ENCODE measurements around the gene ZNF425. TPM values are rescaled to one million over a fixed set of nuclear protein-coding genes. Genes with fewer than 3 reads are reported as not detected.
A peak's percentile ranks its signal among the peaks of the same experiment; 100 is the strongest.

The ZNF425 gene
- total RNA-seq: under 1 TPM; 0.87 to 0.98 TPM

DNA sequence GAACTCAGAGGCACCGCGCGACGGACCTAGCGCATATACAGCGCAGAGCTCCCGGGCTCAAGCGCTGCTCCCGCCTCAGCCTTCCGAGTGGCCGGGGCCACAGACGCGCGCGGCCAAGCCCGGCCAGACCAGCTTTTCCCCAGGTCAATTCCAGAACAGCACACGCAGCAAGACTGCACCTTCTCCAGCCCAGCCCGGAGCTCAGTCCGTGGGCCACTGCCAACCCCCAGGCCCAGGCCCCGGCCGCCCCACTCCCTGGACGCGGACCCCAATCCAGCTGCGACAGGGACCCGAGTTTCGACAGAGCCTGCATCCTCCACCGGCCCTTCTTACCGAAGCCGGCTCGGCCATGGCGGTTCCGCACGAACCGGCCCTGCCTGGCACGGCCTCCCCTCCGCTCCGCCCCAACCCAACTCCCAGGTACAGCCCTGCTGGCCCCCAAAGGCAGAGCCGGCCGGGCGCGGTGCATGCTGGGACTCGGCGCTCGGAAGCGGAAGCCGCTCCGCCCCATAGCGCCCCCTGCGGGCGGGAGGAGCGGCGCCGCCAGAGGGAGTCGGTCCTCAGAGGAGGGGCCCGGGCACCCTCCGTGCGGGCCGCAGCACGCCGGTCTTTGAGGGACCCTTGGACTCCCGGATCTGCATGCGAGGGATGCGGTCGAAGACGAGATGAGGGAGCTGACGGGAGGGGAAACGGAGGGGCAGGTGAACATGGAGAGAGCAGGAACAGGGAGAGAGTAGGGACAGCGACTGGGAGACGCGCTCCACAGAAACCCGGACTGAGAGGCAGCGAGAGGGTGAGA lies at the start of gene ZNF425:
TSS of gene ZNF425 (minus strand) at position 462 of the 799 bp plus-strand sequence. CDS start at position 351, 111 bp downstream.
- peak within 1 kb of the TSS; percentile 100 for H3K27ac Mint-ChIP-seq
- DNase-seq: peak; percentile 98
- peaks cover 44% of the 10 kb centered on the region for H3K36me3 Mint-ChIP-seq
- peaks cover 18% of the 10 kb centered on the region for H3K4me1 Mint-ChIP-seq
- H3K27me3 Mint-ChIP-seq: peaks cover 3% of the 10 kb centered on the region
- peaks cover 5% of the 10 kb centered on the region for H3K9me3 Mint-ChIP-seq
- H3K4me3 Mint-ChIP-seq: peak within 1 kb of the TSS; percentile 100

- H3K27me3 Mint-ChIP-seq: no peaks in the 10 kb centered on the region
- H3K4me3 Mint-ChIP-seq: no peak overlapping the region
- no peak overlapping the region for H3K27ac Mint-ChIP-seq
- DNase-seq: no peak
- no peaks in the 10 kb centered on the region for H3K9me3 Mint-ChIP-seq
- peaks cover 16% of the 10 kb centered on the region for H3K36me3 Mint-ChIP-seq
- H3K4me1 Mint-ChIP-seq: no peaks in the 10 kb centered on the region
These were observed 49.0 kb upstream of the ZNF425 start for GRCh38 chr7:149175150-149175549.

GRCh38 chr7:149172534-149172920 lies 46.4 kb upstream of the ZNF425 start:
- no peak for DNase-seq
- Mint-ChIP-seq H3K27me3 (no peaks in the 10 kb centered on the region), H3K4me1 (no peaks in the 10 kb centered on the region), H3K4me3 (no peak overlapping the region), H3K27ac (peak overlapping the region; percentile 42), H3K36me3 (peaks cover 4% of the 10 kb centered on the region), H3K9me3 (no peaks in the 10 kb centered on the region)

GRCh38 chr7:149171892-149172533 lies 45.9 kb upstream of the ZNF425 start:
- H3K9me3 Mint-ChIP-seq: no peaks in the 10 kb centered on the region
- no peak overlapping the region for H3K4me3 Mint-ChIP-seq
- no peaks in the 10 kb centered on the region for H3K4me1 Mint-ChIP-seq
- no peaks in the 10 kb centered on the region for H3K27me3 Mint-ChIP-seq
- H3K36me3 Mint-ChIP-seq: no peaks in the 10 kb centered on the region
- H3K27ac Mint-ChIP-seq: peak overlapping the region; percentile 42
- DNase-seq: no peak

DNA sequence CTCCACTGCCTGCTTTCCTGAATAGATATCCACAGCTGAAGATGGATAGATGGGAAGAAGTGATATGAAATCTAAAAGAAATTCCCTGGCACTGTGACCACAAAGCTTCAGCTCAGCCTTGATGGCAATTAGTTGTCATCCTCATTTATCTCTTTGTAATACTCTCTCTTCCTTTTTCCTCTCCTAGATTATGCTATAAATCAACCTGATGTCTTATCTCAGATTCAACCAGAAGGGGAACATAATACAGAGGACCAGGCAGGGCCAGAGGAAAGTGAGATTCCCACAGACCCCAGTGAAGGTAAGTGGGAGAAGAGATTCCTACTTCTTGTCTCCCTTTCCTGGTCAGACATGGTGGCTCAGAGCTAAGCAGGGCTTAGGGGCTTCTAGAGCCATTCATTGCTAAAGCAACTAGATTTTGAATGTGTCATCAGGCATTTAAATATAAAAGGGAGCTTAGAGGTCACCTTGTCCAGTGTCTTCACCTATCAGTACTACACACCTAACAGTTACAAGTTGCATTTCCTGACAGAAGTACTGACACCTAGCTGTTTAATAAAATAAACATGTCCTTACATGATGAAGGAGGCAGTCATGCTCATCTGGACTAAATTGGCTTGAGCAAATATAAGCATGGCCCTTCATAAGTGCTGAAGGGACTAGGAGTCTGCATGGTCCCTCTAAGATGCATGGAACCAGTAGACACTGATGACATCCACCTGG lies 40.7 kb upstream of the ZNF425 start:
- Mint-ChIP-seq H3K4me3 (no peak overlapping the region), H3K9me3 (no peaks in the 10 kb centered on the region), H3K27ac (no peak overlapping the region), H3K36me3 (peaks cover 13% of the 10 kb centered on the region), H3K27me3 (no peaks in the 10 kb centered on the region), H3K4me1 (no peaks in the 10 kb centered on the region)
- no peak for DNase-seq

DNA sequence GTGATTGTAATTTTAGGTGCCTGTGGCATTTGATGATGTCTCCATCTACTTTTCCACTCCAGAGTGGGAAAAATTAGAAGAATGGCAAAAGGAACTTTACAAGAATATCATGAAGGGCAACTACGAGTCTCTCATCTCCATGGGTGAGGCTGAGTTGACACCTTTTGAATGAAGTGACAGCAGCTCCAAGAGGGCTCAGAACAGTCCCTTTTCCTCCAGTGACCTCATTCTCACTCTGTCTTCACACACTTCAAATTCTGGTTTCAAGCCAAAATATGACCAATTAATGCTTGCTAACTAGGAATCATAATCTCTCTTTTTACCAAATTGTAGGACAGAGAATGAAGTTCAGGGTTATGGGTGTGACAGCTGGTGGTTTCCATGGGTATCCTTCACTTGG lies 40.0 kb upstream of the ZNF425 start:
- Mint-ChIP-seq H3K36me3 (peaks cover 17% of the 10 kb centered on the region), H3K27ac (no peak overlapping the region), H3K27me3 (no peaks in the 10 kb centered on the region), H3K9me3 (no peaks in the 10 kb centered on the region), H3K4me1 (no peaks in the 10 kb centered on the region), H3K4me3 (no peak overlapping the region)
- DNase-seq: no peak

DNA sequence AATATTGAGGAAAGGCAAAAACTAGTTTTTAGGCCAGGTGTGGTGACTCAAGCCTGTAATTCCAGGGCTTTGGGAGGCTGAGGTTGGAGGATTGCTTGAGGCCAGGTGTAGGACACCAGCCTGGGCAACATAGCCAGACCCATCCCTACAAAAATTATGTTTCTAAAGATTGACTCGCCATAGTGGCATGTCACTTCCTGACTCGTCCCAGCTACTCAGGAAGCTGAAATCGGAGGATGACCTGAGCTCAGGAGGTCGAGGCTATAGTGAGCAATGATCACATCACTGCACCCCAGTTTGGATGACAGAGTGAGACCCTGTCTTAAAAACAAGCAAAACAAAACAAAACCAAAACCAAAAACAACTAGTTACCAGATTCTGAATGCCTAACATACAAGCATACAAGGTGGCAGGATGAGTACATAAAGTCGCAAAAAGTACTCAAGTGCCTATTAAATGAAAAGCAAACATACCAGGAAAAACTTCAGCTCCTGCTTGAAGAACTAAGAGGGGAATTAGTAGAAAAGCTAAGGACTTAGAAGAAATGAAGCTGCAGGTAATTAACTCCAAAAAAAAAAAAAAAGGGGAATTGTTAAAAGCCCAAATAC lies 35.2 kb upstream of the ZNF425 start:
- Mint-ChIP-seq H3K9me3 (no peaks in the 10 kb centered on the region), H3K27me3 (no peaks in the 10 kb centered on the region), H3K36me3 (peaks cover 34% of the 10 kb centered on the region), H3K4me3 (no peak overlapping the region), H3K4me1 (peaks cover 12% of the 10 kb centered on the region), H3K27ac (no peak overlapping the region)
- DNase-seq: no peak

DNA sequence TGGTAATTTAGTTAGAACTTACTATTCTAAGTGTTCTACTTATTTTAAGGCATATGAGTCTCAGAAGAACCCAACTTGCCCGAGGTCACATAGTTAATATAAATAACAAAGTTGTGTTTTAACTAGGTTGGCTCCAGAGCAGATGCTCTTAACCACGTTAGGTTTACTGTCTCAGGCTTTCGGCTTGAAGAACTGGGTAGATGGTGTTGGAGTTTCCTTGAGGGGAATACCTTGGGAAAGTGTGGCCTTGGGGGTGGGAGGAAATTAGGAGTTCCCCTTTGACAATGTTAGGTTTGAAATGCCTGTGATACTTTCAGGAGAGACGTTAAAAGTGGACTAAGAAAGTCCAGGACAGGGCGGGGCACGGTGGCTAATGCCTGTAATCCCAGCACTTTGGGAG lies 30.8 kb upstream of the ZNF425 start:
- Mint-ChIP-seq H3K4me3 (no peak overlapping the region), H3K4me1 (peaks cover 14% of the 10 kb centered on the region), H3K9me3 (no peaks in the 10 kb centered on the region), H3K27ac (no peak overlapping the region), H3K27me3 (no peaks in the 10 kb centered on the region), H3K36me3 (peaks cover 34% of the 10 kb centered on the region)
- DNase-seq: no peak

GRCh38 chr7:149154056-149154455 lies 27.9 kb upstream of the ZNF425 start:
- Mint-ChIP-seq H3K27ac (no peak overlapping the region), H3K36me3 (peaks cover 22% of the 10 kb centered on the region), H3K27me3 (no peaks in the 10 kb centered on the region), H3K4me3 (no peak overlapping the region), H3K4me1 (peaks cover 16% of the 10 kb centered on the region), H3K9me3 (no peaks in the 10 kb centered on the region)
- DNase-seq: no peak

GRCh38 chr7:149153346-149153745 lies 27.2 kb upstream of the ZNF425 start:
- no peaks in the 10 kb centered on the region for H3K9me3 Mint-ChIP-seq
- H3K4me3 Mint-ChIP-seq: no peak overlapping the region
- H3K4me1 Mint-ChIP-seq: peaks cover 22% of the 10 kb centered on the region
- H3K27me3 Mint-ChIP-seq: no peaks in the 10 kb centered on the region
- H3K36me3 Mint-ChIP-seq: peaks cover 24% of the 10 kb centered on the region
- no peak for DNase-seq
- H3K27ac Mint-ChIP-seq: no peak overlapping the region

DNA sequence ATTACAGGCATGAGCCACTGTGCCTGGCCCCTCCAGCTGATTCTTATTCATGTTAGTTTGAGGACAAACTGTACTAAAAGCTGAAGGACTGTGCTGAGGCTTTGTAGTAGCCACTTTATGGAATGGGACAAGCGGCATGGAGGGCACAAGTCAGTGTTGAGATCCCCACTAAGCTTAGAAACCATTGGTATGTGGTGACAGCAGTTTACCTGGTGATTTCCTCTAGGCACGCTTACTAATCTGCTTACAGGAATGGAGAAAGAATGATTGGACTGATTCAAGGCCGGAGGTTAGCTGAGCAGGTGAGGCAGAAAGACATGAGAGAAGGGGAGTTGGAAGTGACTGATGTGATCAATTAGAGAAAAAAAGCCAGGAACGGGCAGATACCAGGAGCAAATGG lies 24.9 kb upstream of the ZNF425 start:
- H3K27ac Mint-ChIP-seq: no peak overlapping the region
- no peak for DNase-seq

DNA sequence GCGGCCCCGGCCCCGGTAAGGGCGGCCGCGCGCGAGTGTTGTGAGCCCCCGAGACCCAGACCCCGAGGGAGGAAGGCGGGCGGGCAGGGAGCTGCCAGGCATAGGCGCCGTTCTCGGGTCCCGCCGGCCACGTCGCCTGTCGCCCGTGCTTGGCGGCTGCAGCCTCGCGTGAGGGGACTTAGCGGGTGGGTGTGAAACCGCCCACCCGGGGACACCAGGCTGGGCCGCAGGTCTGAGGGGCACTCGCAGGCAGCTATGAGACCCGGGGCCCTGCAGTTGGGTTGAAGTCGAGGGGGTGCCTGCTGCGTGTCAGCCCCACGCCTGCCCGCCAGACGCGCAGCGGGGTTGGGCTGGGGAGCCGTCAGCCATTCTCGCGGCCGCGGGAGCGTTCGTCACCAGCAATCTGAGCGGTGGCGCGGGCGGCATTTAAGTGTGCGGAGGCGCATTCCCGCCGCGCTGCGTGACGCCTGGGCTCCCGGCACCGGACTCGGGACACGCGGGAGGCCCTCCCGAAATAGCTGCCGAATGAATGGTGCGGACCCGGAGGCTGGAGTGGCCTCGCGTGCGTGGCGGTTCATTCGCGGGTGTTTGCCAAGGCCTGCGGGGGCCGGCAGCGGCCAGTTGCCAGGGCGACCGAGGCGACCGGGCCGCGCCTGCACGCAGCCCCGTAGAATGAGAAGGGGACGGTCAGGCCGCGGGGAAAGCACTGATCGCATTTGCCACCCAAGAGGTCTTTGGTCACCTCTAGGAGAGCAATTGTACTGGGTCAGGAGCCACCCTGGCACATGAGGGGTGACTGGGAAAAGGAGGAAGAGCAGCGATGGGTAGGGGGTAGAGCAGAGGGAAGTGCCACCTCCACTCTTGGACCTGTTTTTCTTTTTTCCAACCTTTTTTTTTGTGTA lies 21.9 kb upstream of the ZNF425 start:
- Mint-ChIP-seq H3K27me3 (no peaks in the 10 kb centered on the region), H3K36me3 (peaks cover 2% of the 10 kb centered on the region), H3K4me1 (peaks cover 27% of the 10 kb centered on the region), H3K4me3 (peak overlapping the region; percentile 90), H3K27ac (peak overlapping the region; percentile 80), H3K9me3 (no peaks in the 10 kb centered on the region)
- peak; percentile 65 for DNase-seq

More for the DNA sequence above, 24.9 kb upstream of the ZNF425 start:
- no peaks in the 10 kb centered on the region for H3K27me3 Mint-ChIP-seq
- peaks cover 11% of the 10 kb centered on the region for H3K36me3 Mint-ChIP-seq
- H3K4me1 Mint-ChIP-seq: peaks cover 21% of the 10 kb centered on the region
- H3K9me3 Mint-ChIP-seq: no peaks in the 10 kb centered on the region
- no peak overlapping the region for H3K4me3 Mint-ChIP-seq

GRCh38 chr7:149147072-149147751 lies 21.1 kb upstream of the ZNF425 start, which contains the start of gene ZNF398:
Gene ZNF398, plus strand, starts transcription at chr7:149147453. Its CDS starts 290 bp downstream, at chr7:149147743.
- peak; percentile 84 for DNase-seq
- Mint-ChIP-seq H3K4me1 (peaks cover 27% of the 10 kb centered on the region), H3K27ac (peak within 1 kb of the TSS; percentile 95), H3K36me3 (peaks cover 4% of the 10 kb centered on the region), H3K4me3 (peak within 1 kb of the TSS; percentile 93), H3K27me3 (no peaks in the 10 kb centered on the region), H3K9me3 (no peaks in the 10 kb centered on the region)

Data from activated naive CD8-positive, alpha-beta T cell treated with anti-CD3 and anti-CD28 coated beads for 36 hours (primary cell).